Left hindlimb (tissue), 1 donor: ENCODE data around the gene CACNA2D2.

Experiments
- DNase-seq: peaks from one replicate; pipeline ENCODE4 v3.0.0-alpha.2; 2018

CACNA2D2 gene

DNA sequence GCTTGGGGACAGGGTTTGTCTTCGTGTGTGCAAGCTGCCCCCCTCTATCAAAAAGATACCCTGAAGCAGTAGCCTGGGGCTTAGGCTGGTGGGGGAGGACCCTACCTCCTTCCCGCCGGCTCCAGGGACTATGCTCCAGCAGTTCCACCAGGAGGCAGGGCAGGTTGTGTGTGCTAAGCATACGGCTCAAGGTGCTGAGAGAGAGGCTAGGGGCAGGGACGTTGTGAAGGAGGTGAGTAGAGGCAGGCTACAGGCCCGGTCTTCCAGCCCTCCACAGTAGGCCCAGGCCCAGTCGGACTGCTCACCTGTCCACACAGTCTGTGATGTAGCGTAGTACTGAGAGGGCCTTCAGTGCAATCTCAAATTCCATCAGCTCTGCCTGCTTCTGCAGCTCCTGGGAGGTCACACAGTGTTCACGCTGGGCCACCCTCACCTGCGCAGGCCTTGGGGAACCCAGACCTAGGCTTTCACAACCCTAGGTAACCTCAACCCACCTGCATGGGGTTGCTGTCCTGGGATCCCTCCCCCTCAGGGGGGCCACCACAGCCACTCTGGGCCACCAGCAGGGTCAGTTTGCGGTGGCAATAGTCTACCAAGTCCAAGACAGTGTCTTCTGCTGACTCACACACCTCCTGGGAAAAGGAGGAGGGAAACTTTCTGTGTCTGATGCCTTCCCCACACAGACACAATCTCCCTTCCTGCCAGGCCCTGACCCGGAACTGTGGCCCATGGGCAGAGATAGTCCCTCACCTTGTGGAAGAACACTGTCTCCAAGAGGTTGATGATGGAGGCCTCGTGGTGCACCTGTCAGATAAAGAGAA lies 160.4 kb downstream of the CACNA2D2 start:
- no peak for DNase-seq

DNA sequence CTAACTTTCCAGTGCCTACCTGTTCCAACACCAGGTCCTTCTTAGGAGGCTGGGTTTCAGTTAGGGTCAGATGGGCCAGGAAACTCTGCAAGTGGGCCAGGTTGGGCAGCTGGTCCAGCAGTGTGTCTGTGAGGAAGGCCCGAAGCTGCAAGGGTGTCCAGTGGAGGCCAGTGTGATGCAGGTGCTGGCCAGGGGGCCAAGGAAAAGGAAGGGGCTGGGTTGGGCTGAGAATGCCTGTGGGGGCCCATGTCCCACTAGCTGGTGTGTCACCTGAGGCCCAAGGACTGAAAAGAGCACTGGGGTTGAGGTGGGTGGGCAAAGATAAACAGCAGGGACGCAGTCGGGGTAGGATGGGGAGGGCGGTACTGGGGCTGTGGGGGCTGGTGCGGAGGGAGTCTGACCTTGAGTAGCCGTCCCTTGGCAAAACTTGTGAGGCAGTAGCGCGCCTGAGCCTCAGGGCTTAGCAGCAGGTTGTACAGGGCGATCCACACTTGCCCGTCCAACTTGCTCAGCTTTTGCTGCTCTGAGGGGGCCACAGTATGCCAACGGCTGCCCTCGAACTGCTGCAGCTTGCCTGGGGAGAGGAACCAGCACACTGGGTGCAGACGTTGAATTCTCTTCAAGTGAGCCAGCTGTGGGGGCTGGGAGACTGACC lies 161.3 kb downstream of the CACNA2D2 start:
- no peak for DNase-seq

GRCh38 chr3:50341537-50341936 lies 161.9 kb downstream of the CACNA2D2 start:
- no peak for DNase-seq

GRCh38 chr3:50340448-50341329 lies 162.7 kb downstream of the CACNA2D2 start, which contains the start of gene RASSF1:
Gene RASSF1, minus strand, starts transcription at chr3:50340836. Its CDS starts 31 bp downstream, at chr3:50340805.
- DNase-seq: peak; percentile 87

GRCh38 chr3:50340147-50340447 lies 163.3 kb downstream of the CACNA2D2 start:
- DNase-seq: no peak

DNA sequence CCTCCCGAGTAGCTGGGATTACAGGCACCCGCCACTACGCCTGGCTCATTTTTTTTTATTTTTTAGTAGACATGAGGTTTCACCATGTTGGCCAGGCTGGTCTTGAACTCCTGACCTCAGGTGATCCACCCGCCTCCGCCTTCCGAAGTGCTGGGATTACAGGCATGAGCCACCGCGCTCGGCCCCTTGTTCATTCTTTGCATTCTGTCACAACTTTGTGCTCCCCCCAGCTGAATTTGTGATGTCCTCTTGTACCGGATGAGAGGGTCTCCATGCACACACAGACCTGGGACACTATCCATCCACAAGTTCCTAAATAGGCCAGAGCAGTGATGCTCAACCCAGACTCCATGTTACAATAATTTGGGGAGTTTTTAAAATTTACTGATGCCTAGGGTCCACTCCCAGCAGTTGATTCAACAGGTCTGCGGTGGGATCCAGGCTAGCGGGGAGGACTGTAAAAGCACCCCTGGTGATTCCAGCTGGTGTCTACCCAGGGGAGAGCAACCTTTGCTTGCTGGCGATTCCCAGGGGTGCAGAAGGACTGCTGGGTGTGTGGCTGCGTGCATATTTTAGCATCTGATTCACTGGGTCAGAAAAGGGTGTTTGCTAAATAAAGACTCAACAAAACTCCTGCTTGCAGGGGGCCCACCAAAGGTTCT lies 163.8 kb downstream of the CACNA2D2 start:
- DNase-seq: no peak

GRCh38 chr3:50338965-50339364 lies 164.5 kb downstream of the CACNA2D2 start:
- DNase-seq: no peak

- peak; percentile 99 for DNase-seq
Measured at GRCh38 chr3:50337175-50337861, 166.1 kb downstream of the CACNA2D2 start.

GRCh38 chr3:50336452-50337174 lies 166.8 kb downstream of the CACNA2D2 start:
- DNase-seq: no peak

DNA sequence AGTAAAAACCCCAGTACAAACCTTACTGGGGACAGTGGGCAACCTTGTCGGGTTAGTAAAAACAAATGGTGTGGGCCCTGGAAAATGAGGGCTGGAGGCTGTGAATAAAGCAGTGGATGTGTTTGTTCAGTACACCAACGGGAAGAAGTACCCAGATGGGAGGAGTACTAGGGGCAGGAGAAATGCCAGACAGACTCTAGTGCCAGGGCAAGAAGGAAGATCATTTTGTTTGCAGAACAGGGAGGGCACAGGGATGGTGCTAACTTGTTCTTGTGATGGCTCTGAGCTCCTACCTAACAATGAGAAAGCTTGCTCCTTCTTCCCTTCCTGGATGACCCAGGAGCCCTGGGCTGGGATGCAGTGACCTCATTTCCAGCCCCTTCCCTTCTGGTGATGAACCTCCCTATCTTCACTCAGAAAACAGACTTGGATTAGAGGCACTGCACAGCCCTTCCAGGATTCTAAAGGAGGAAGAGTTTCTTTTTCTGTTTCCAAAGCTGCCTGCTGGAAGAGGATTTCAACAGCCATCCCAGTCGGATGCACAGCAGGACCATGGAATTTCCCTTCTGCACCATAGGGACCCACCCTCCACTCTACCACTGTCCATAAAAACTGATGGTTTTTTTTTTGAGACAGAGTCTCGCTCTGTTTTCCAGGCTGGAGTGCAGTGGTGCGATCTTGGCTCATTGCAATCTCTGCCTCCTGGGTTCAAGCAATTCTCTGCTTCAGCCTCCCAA lies 168.9 kb downstream of the CACNA2D2 start:
- no peak for DNase-seq

GRCh38 chr3:50333744-50334328 lies 169.6 kb downstream of the CACNA2D2 start:
- DNase-seq: no peak

GRCh38 chr3:50331364-50331907 lies 172.0 kb downstream of the CACNA2D2 start:
- no peak for DNase-seq

GRCh38 chr3:50330330-50330729 lies 173.1 kb downstream of the CACNA2D2 start:
- no peak for DNase-seq

GRCh38 chr3:50327943-50328691 lies 175.3 kb downstream of the CACNA2D2 start, which contains the start of gene TUSC2:
Gene TUSC2, minus strand, starts transcription at chr3:50328223. Its CDS starts 124 bp downstream, at chr3:50328099.
- peak; percentile 96 for DNase-seq

- DNase-seq: peak; percentile 21
Measured at GRCh38 chr3:50327129-50327528, 176.3 kb downstream of the CACNA2D2 start.

GRCh38 chr3:50326182-50326541 lies 177.3 kb downstream of the CACNA2D2 start:
- DNase-seq: no peak

GRCh38 chr3:50325497-50326181 lies 177.8 kb downstream of the CACNA2D2 start:
- DNase-seq: peak; percentile 25

DNA sequence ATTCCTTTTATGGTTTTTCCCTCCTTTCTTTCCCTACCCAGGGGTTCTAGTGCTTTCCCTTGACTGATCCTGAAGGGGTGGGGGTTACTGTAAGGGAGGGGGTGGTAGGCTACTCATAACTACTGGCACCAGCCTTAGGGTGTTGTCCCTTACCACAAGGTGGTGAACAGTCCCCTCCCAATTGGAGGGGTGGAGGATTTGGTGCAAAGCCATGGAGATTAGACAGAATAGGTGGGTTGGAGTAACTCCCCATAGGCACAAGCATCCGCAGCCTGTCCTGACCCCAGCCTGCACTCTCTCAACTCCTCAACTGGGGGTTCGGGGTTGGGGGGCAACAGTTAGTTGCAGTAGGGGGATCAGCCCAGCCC lies 178.3 kb downstream of the CACNA2D2 start:
- peak; percentile 20 for DNase-seq
